BJ (cell line): ENCODE results near the gene NFKBIA. TPM values are rescaled to one million over a fixed set of nuclear protein-coding genes. Genes with fewer than 3 reads are reported as not detected.
A peak's percentile ranks its signal among the peaks of the same experiment; 100 is the strongest.
"Not testable (repeated sequence)": the region's sequence is repeated elsewhere in the genome, so short reads cannot be mapped to it uniquely, and the experiment has no call there.

Source experiments
- CTCF ChIA-PET: fragments of 350-600 bp; formaldehyde crosslinking; extraction: SDS; loops from one replicate; lab custom pipeline; 2021; ENCODE audit warnings: antibody characterized with exemption, inconsistent platforms; lab: Yijun Ruan, JAX
- POLR2A ChIA-PET: fragments of 300-600 bp; sonication (Branson Sonifier 250); formaldehyde crosslinking; extraction: SDS; loops from one replicate; lab custom pipeline; 2021; ENCODE audit warnings: antibody characterized with exemption; lab: Charles Lee
- DNase-seq: peaks from one replicate; pipeline ENCODE4 v3.0.0-alpha.2; 2011; ENCODE audit warnings: low read depth
- H3K27me3 ChIP-seq: 2 replicates; pipeline ENCODE4 v1.6.0; 2011; ENCODE audit warnings: low read length; ENCODE audit not compliant: control insufficient read depth, insufficient read depth
- H3K36me3 ChIP-seq: 2 replicates; pipeline ENCODE4 v1.5.1; 2011; ENCODE audit warnings: low read length; ENCODE audit not compliant: control insufficient read depth, insufficient read depth
- H3K4me3 ChIP-seq: 2 replicates; pipeline ENCODE4 v1.5.1; 2011; ENCODE audit warnings: low read depth, mild to moderate bottlenecking, control low read depth, low read length
- polyA minus RNA-seq: library from RNA; depleted of rRNA, polyadenylated mRNA; stranded (reverse); fragments of >200 nt; gene quantifications from 2 replicates; pipeline ENCODE4 v1.2.3, GENCODE V29; 2011; rRNA and poly(A)+ RNA removed
- polyA plus RNA-seq: library from polyadenylated mRNA; depleted of rRNA; stranded (reverse); fragments of >200 nt; gene quantifications from 2 replicates; pipeline ENCODE4 v1.2.3, GENCODE V29; 2011; rRNA removed
- TF ChIP-seq, protein P1 (sequence below): IDR thresholded peaks from 2 replicates; pipeline ENCODE4 v1.5.1; 2011; ENCODE audit warnings: low read depth, mild to moderate bottlenecking, control low read depth, inconsistent platforms, low read length, moderate library complexity; ENCODE audit not compliant: insufficient read depth

NFKBIA gene
- polyA plus RNA-seq: 35.3 and 73.2 TPM in 2 replicates
- 131 and 193 TPM in 2 replicates for polyA minus RNA-seq

GRCh38 chr14:35404449-35405303, at the start of gene NFKBIA:
Gene NFKBIA, minus strand, starts transcription at chr14:35404749. Its CDS starts 105 bp downstream, at chr14:35404644.
- Histone ChIP-seq H3K36me3 (peaks cover 19% of the 10 kb centered on the region), H3K4me3 (peak within 1 kb of the TSS; percentile 88), H3K27me3 (no peaks in the 10 kb centered on the region)
- DNase-seq: no peak
- ChIA-PET CTCF (interaction anchor here (1.1 to 4.9 kb wide), 16 partner anchors 10 to 258 kb away, joined by 3 to 45 read pairs (median 4); no protein-coding TSS in a partner anchor), POLR2A (interaction anchor here (0.6 to 2.4 kb wide), 3 partner anchors 20 to 112 kb away, joined by 3 to 16 read pairs (median 5); partner anchors contain the start of gene PSMA6)
- TF ChIP-seq, protein P1, sequence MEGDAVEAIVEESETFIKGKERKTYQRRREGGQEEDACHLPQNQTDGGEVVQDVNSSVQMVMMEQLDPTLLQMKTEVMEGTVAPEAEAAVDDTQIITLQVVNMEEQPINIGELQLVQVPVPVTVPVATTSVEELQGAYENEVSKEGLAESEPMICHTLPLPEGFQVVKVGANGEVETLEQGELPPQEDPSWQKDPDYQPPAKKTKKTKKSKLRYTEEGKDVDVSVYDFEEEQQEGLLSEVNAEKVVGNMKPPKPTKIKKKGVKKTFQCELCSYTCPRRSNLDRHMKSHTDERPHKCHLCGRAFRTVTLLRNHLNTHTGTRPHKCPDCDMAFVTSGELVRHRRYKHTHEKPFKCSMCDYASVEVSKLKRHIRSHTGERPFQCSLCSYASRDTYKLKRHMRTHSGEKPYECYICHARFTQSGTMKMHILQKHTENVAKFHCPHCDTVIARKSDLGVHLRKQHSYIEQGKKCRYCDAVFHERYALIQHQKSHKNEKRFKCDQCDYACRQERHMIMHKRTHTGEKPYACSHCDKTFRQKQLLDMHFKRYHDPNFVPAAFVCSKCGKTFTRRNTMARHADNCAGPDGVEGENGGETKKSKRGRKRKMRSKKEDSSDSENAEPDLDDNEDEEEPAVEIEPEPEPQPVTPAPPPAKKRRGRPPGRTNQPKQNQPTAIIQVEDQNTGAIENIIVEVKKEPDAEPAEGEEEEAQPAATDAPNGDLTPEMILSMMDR: peak; percentile 47

GRCh38 chr14:35446450-35446849, 41.9 kb upstream of the NFKBIA start:
- Histone ChIP-seq H3K36me3 (no peaks in the 10 kb centered on the region), H3K4me3 (no peak overlapping the region), H3K27me3 (no peaks in the 10 kb centered on the region; the same call in 1 of the 2 replicates)
- TF ChIP-seq, protein P1: no peak
- DNase-seq: no peak
- POLR2A ChIA-PET: no interaction called here
- CTCF ChIA-PET: no interaction called here

DNA sequence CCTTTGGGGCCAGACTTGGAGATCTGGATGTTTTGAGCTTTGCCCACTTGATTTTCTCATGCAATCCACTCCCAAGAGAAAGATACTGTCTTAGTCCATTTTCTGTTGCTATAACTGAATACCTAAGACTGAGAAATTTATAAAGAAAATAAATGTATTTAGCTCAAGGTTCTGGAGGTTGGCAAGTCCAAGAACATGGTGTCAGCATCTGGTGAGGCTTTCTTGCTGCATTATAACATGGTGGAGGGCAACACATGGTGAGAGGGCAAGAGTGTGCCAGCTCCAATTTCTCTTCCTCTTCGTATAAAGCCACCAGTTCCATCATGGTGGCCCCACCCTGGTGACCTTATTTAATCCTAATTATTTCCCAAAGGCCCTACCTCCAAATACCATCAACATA, 39.6 kb upstream of the NFKBIA start:
- Histone ChIP-seq H3K4me3 (no peak overlapping the region), H3K27me3 (no peaks in the 10 kb centered on the region; the same call in 1 of the 2 replicates), H3K36me3 (no peaks in the 10 kb centered on the region)
- TF ChIP-seq, protein P1: no peak
- CTCF ChIA-PET: no interaction called here
- POLR2A ChIA-PET: no interaction called here
- no peak for DNase-seq

DNA sequence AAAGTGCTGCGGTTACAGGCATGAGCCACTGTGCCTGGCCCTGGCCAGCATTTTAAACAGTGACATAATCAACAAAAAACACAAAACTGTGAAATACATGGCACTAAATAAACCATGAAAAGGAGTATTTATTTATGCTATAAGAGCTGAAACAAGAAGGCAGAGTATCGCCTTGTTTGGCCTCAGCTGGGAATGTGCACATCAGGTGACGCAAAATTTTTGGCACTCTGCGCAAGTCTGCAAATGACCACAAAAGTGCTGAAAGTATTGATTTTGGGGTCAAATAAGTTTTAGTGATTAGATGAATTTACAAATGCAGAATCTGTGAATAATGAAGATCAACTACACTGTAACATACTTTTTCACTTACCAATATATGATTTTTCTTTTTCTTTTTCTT, 36.6 kb upstream of the NFKBIA start:
- Histone ChIP-seq H3K27me3 (no peaks in the 10 kb centered on the region; the same call in 1 of the 2 replicates), H3K36me3 (no peaks in the 10 kb centered on the region), H3K4me3 (no peak overlapping the region)
- CTCF ChIA-PET: no interaction called here
- no peak for DNase-seq
- POLR2A ChIA-PET: no interaction called here
- TF ChIP-seq, protein P1: no peak

DNA sequence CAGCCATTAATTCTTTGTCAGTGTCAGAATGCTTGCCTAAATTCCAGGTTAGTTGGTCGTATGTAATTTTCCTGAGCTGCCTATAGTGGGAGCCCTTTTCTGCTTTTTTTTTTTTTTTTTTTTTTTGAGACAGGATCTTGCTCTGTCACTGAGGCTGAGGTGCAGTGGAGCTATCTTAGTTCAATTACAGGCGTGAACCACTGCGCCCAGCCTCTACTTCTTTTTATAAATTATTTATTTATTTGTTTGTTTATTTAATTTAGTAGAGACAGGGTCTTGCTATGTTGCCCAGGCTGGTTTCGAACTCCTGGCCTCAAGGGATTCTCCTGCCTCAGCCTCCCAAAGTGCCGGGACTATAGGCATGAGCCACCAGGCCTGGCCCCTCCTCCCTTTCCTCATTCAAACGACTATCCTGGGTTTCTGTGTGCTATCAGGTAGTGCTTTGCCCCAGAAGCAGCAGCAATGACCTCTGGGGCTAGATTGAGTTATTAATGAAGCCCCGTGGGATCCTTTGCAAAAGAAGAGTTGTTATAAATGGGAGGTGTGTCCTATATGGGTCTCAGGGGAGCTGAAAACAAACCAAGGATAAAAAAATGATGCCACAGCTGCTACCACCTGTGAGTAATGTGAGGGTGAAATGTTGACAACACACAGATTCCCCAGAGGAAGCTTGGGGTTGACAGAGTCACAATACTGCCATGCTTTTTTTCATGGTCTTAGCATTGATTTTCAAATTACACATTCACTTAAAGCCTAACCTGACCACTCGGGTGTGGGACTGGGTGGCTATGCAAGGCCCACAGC, 34.6 kb upstream of the NFKBIA start:
- POLR2A ChIA-PET: no interaction called here

GRCh38 chr14:35438492-35438891, 33.9 kb upstream of the NFKBIA start:
- POLR2A ChIA-PET, H3K4me3 ChIP-seq, H3K27me3 ChIP-seq, H3K36me3 ChIP-seq, DNase-seq: not testable (repeated sequence)
- CTCF ChIA-PET: interaction anchor here (0.7 to 1.7 kb wide), 4 partner anchors 12 to 292 kb away, joined by 3 to 9 read pairs (median 6); no protein-coding TSS in a partner anchor

More for the DNA sequence above, 34.6 kb upstream of the NFKBIA start:
- H3K27me3 ChIP-seq: no peaks in the 10 kb centered on the region
- TF ChIP-seq, protein P1: peak; percentile 68
- H3K36me3 ChIP-seq: no peaks in the 10 kb centered on the region
- CTCF ChIA-PET: interaction anchor here (0.7 to 1.7 kb wide), 8 partner anchors 9 to 292 kb away, joined by 3 to 9 read pairs (median 4); no protein-coding TSS in a partner anchor
- H3K4me3 ChIP-seq: no peak overlapping the region
- no peak for DNase-seq
